HG03066 (cell line): Measurements from ENCODE around the gene TNFSF12.

Source experiments
- ATAC-seq: cut with Tn5 transposase; IDR thresholded peaks from one replicate; pipeline ENCODE4 v1.9.1; 2021; ENCODE audit warnings: low read depth; ENCODE audit not compliant: unreplicated experiment

TNFSF12 gene

GRCh38 chr17:7548585-7549400 is at the start of gene TNFSF12:
TSS of gene TNFSF12 (plus strand) at chr17:7549058. CDS start at chr17:7549154, 96 bp downstream.
- ATAC-seq, result no peak

GRCh38 chr17:7499161-7499560 is 49.7 kb upstream of the TNFSF12 start:
- ATAC-seq, result no peak

GRCh38 chr17:7501729-7502128 is 47.1 kb upstream of the TNFSF12 start:
- ATAC-seq, result no peak

GRCh38 chr17:7502171-7502847 is 46.5 kb upstream of the TNFSF12 start:
- ATAC-seq, result no peak

GRCh38 chr17:7502987-7503386 is 45.9 kb upstream of the TNFSF12 start:
- ATAC-seq, result no peak

GRCh38 chr17:7503521-7503920 is 45.3 kb upstream of the TNFSF12 start:
- no peak for ATAC-seq

GRCh38 chr17:7508145-7508544 is 40.7 kb upstream of the TNFSF12 start:
- no peak for ATAC-seq

GRCh38 chr17:7508846-7509245 is 40.0 kb upstream of the TNFSF12 start:
- ATAC-seq, result no peak

- no peak for ATAC-seq
Observed at GRCh38 chr17:7509937-7510336, 38.9 kb upstream of the TNFSF12 start.

GRCh38 chr17:7511108-7511507 is 37.8 kb upstream of the TNFSF12 start:
- no peak for ATAC-seq

GRCh38 chr17:7512105-7512504 is 36.8 kb upstream of the TNFSF12 start:
- ATAC-seq, result no peak

GRCh38 chr17:7512824-7513540 is 35.9 kb upstream of the TNFSF12 start:
- ATAC-seq, result no peak

- ATAC-seq, result no peak
Observed at GRCh38 chr17:7513850-7514419, 34.9 kb upstream of the TNFSF12 start.

GRCh38 chr17:7515911-7516610 is 32.8 kb upstream of the TNFSF12 start:
- ATAC-seq, result no peak

- ATAC-seq, result no peak
Observed at GRCh38 chr17:7523033-7523432, 25.8 kb upstream of the TNFSF12 start.

GRCh38 chr17:7528842-7529241 is 20.0 kb upstream of the TNFSF12 start:
- no peak for ATAC-seq

- ATAC-seq, result no peak
Observed at GRCh38 chr17:7530023-7530900, 18.6 kb upstream of the TNFSF12 start.

GRCh38 chr17:7538050-7538449 is 10.8 kb upstream of the TNFSF12 start:
- ATAC-seq, result no peak

GRCh38 chr17:7538891-7539545 is 9.8 kb upstream of the TNFSF12 start:
- no peak for ATAC-seq
